Testis (tissue), 3 donors: Measurements from ENCODE around the gene TEX54. TPM values are rescaled to one million over a fixed set of nuclear protein-coding genes. Genes with fewer than 3 reads are reported as not detected.
"Not testable (repeated sequence)": the region's sequence is repeated elsewhere in the genome, so short reads cannot be mapped to it uniquely, and the experiment has no call there.

Experiments
- DNase-seq: peaks from one replicate; pipeline ENCODE4 v3.0.0-alpha.2; 2019
- H3K27ac ChIP-seq, 2 donors: fragments of 200-600 bp; sonication (generic); one replicate each; pipeline ENCODE4 v1.5.1; 2019
- H3K27me3 ChIP-seq: fragments of 200-600 bp; sonication (generic); one replicate; pipeline ENCODE4 v1.5.1; 2019
- H3K36me3 ChIP-seq: fragments of 200-600 bp; sonication (generic); one replicate; pipeline ENCODE4 v1.5.1; 2017; ENCODE audit warnings: low read depth; ENCODE audit errors: missing control alignments
- H3K4me1 ChIP-seq: fragments of 200-600 bp; sonication (generic); one replicate; pipeline ENCODE4 v1.5.1; 2019
- H3K4me3 ChIP-seq, 2 donors: fragments of 200-600 bp; sonication (generic); one replicate each; pipeline ENCODE4 v1.5.1; 2017 to 2019
- H3K9me3 ChIP-seq: fragments of 200-600 bp; sonication (generic); one replicate; pipeline ENCODE4 v1.5.1; 2017
- POLR2A ChIP-seq: fragments of 450-650 bp; IDR thresholded peaks from one replicate; pipeline ENCODE4 v1.6.1; 2017; ENCODE audit warnings: antibody characterized with exemption, mild to moderate bottlenecking, moderate library complexity
- WGBS, 2 donors: methylation state at CpG; one replicate each; pipeline ENCODE4 v1.1.5; 2018; 5-methylcytosine and 5-hydroxymethylcytosine counted together
- intact Hi-C: fragments of 100-400 bp; cut with DNase I; formaldehyde crosslinking; loops from one replicate; pipeline ENCODE4 v1.15.1; 2023; ENCODE audit warnings: low total_unique reads
- polyA plus RNA-seq: library from polyadenylated mRNA; stranded (reverse); fragments of 350-450 nt; fragmentation: Illumina TruSeq; extraction: RNeasy Lipid Tissue Mini Kit (QIAGEN cat#74804); gene quantifications from one replicate; pipeline ENCODE4 v1.2.3, GENCODE V29; 2014; ENCODE audit warnings: low read depth, low replicate concordance; ENCODE audit not compliant: insufficient read depth
- total RNA-seq, 2 donors: library from RNA; depleted of rRNA; stranded (reverse); fragments of >200 nt; gene quantifications; one replicate each; pipeline ENCODE4 v1.2.3, GENCODE V29; 2016
- TF ChIP-seq, protein P1 (sequence below), 3 experiments: fragments of 450-650 bp in 2 of 3; fragments of 200-600 bp in 1 of 3; sonication (generic) in 1 of 3; IDR thresholded peaks; one replicate each; pipeline ENCODE4 v1.5.1; 2016 to 2019; ENCODE audit warnings: antibody characterized with exemption in 3 of 3, mild to moderate bottlenecking in 2 of 3, moderate library complexity in 1 of 3

TEX54 gene
- total and polyA plus RNA-seq, 3 donors from 2014 or later, result 18.4 to 40.7 (median 38.1) TPM

DNA sequence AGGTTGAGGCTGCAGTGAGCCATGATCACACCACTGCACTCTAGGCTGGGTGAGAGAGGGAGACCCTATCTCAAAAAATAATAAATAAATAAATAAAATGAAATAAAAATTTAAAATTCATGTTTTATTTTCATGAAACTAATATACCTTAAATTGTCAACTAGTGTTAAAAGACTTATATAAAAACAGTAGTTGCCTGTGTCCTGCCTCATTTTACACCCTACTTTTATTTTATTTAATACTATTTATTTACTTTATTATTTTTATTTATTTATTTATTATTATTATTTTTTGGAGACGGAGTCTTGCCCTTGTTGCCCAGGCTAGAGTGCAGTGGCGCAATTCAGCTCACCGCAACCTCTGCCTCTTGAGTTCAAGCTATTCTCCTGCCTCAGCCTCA is 11.5 kb upstream of the TEX54 start:
- Histone ChIP-seq H3K9me3 (no peaks in the 10 kb centered on the region), H3K36me3 (no peaks in the 10 kb centered on the region), H3K27me3 (no peaks in the 10 kb centered on the region), H3K4me1 (peaks cover 8% of the 10 kb centered on the region), H3K27ac (no peak overlapping the region), H3K4me3 (no peak overlapping the region)
- 94 to 96% methylated on average over 3 of the region's 3 CpGs for WGBS, 2 donors
- TF ChIP-seq, protein P1, sequence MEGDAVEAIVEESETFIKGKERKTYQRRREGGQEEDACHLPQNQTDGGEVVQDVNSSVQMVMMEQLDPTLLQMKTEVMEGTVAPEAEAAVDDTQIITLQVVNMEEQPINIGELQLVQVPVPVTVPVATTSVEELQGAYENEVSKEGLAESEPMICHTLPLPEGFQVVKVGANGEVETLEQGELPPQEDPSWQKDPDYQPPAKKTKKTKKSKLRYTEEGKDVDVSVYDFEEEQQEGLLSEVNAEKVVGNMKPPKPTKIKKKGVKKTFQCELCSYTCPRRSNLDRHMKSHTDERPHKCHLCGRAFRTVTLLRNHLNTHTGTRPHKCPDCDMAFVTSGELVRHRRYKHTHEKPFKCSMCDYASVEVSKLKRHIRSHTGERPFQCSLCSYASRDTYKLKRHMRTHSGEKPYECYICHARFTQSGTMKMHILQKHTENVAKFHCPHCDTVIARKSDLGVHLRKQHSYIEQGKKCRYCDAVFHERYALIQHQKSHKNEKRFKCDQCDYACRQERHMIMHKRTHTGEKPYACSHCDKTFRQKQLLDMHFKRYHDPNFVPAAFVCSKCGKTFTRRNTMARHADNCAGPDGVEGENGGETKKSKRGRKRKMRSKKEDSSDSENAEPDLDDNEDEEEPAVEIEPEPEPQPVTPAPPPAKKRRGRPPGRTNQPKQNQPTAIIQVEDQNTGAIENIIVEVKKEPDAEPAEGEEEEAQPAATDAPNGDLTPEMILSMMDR (IDR thresholded peaks at IDR 0.05), result no peak
- TF ChIP-seq POLR2A, result no peak
- intact Hi-C loops, result no loop called here
- DNase-seq, result no peak

DNA sequence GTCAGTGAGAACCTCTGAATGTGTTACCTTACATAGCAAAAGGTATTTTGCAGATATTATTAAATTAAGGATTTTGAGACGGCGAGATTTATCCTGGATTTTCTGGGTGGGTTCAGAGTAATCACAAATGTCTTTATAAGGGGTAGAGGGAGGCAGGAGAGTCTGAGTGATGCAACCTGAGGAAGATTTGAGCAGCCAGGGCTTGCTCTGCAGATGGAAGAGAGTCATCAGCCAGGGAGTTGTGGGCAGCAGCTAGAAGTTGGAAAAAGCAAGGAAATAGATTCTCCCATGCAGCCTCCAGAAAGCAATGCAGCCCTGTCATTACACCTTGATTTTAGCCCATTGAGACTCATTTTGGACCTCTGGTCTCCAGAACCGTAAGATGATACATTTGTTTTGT is 10.8 kb upstream of the TEX54 start:
- peaks cover 8% of the 10 kb centered on the region for H3K4me1 ChIP-seq
- no peaks in the 10 kb centered on the region for H3K27me3 ChIP-seq
- intact Hi-C loops, result no loop called here
- no peak for TF ChIP-seq POLR2A
- TF ChIP-seq, protein P1 (IDR thresholded peaks at IDR 0.05), result no peak
- H3K9me3 ChIP-seq, result no peaks in the 10 kb centered on the region
- no peak overlapping the region for H3K4me3 ChIP-seq
- no peaks in the 10 kb centered on the region for H3K36me3 ChIP-seq
- WGBS, 2 donors, result 70 to 74% methylated on average over 3 of the region's 3 CpGs
- no peak for DNase-seq
- no peak overlapping the region for H3K27ac ChIP-seq

DNA sequence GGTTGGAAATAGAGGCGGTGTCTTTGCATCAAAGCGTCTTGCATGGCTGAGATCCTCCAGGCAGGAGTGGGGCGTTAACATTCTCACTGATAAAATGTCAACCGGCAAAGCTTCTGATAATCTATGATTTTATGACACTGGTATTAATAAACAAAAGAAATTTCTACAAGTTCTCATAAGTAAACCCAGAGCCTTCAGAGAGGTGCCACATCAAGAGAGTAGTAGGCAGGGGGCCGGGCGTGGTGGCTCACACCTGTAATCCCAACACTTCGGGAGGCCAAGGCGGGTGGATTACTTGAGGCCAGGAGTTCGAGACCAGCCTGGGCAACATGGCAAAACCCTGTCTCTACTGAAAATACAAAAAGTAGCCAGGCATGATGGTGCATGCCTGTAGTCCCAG is 10.2 kb upstream of the TEX54 start:
- H3K36me3 ChIP-seq, H3K4me1 ChIP-seq, intact Hi-C loops, H3K27me3 ChIP-seq, DNase-seq, H3K9me3 ChIP-seq: not testable (repeated sequence)
- WGBS, 2 donors, result 51 to 62% methylated on average over 9 of the region's 9 CpGs
- H3K4me3 ChIP-seq, result peak overlapping the region in 1 of 2 donors; percentile 90
- H3K27ac ChIP-seq, result peak overlapping the region; percentile 98 to 99

DNA sequence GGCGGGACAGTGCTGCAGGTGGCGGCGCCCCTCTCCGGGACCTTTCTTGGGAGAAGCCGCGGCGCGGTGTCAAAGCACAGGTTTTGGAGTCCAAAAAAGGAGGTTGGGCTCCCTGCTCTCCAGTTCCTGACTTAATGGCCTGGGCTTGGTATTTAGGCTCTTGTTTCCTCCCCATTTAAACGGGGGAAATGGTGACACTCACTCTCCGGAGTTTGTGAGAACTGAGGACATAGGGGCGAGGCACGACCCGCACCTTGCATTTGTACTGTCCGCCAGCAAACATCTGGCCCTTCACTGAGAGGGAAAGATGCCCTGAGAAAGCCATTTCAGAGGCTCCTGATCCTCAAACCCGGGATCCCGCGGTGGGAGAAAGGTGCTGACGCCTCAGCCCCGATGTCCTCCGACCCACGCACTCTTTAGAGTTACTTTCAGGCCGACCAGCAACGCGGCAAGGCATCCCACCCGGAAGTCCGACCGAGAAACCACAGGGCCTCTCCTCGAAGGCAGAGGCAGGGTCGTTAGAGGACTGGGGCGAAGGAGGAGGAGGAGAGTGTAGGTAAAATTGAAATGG is 9.6 kb upstream of the TEX54 start:
- no peak for TF ChIP-seq POLR2A
- TF ChIP-seq, protein P1 (IDR thresholded peaks at IDR 0.05), result no peak

DNA sequence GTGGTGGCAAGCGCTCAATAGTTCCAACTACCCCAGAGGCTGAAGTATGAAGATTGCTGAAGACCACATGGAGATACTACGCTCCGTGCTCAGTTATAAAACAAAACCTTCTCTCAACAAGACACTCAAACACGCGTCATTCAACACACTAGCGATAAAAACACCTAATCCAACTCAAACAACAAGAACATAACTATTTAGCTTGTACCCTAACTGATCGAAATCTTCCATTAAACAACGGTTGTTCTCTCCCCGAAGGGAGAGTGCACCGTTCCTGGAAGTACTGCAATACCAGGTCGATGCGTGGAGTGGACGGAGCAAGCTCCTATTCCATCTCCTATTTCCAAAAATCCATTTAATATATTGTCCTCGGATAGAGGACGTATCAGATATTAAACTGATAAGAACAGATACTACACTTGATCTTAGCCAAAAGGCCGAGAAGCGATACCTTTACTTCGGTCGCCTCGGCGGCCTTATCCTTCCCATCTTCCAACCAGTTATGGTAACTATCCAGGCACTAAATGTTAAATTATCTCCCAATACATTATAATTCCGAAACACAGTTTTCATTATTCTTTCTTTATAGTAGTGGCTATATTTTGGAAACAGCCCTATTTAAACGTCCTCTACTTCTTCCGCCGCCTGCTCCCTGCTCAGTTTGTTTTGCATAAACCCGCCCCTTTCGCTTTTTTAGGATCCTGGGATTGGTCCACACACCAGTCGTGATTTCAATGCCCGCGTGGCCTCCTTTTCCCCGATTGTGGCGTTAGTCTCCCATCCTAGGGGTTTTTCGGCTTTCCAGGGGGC is 8.9 kb upstream of the TEX54 start:
- Histone ChIP-seq H3K27me3 (no peaks in the 10 kb centered on the region), H3K4me1 (peaks cover 8% of the 10 kb centered on the region), H3K36me3 (no peaks in the 10 kb centered on the region), H3K27ac (peak overlapping the region; percentile 98 to 99), H3K4me3 (peak overlapping the region; percentile 75 to 90), H3K9me3 (no peaks in the 10 kb centered on the region)
- intact Hi-C loops, result no loop called here
- WGBS, 2 donors, result 0% methylated on average over 33 of the region's 33 CpGs
- TF ChIP-seq, protein P1 (IDR thresholded peaks at IDR 0.05), result no peak
- TF ChIP-seq POLR2A, result peak; percentile 93
- DNase-seq, result peak; percentile 93

More for the DNA sequence above, 9.6 kb upstream of the TEX54 start:
- Histone ChIP-seq H3K27me3 (no peaks in the 10 kb centered on the region), H3K4me3 (peak overlapping the region; percentile 55 to 90), H3K27ac (peak overlapping the region; percentile 98 to 99), H3K36me3 (no peaks in the 10 kb centered on the region), H3K4me1 (peaks cover 8% of the 10 kb centered on the region), H3K9me3 (no peaks in the 10 kb centered on the region)
- peak; percentile 48 for DNase-seq
- intact Hi-C loops, result no loop called here
- 4 to 6% methylated on average over 30 of the region's 30 CpGs for WGBS, 2 donors

DNA sequence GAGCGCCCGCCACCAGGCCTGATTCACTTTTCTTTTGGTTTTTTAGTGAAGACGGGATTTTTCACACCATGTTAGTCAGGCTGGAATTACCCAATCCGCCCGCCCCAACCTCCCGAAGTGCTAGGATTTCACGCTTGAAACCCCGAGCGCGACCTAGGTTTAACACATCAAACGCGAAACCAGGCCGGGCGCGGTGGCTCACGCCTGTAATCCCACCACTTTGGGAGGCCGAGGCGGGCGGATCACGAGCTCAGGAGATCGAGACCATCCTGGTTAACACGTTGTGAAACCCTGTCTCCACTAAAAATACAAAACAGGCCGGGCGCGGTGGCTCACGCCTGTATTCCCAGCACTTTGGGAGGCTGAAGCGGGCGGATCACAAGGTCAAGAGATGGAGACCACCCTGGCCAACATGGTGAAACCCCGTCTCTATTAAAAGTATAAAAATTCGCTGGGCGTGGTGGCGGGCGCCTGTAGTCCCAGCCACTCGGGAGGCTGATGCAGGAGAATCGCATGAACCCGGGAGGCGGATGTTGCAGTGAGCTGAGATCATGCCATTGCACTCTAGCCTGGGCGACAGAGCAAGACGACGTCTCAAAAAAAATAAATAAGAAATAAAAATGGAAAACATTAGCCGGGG is 8.2 kb upstream of the TEX54 start:
- peak overlapping the region; percentile 98 to 99 for H3K27ac ChIP-seq
- H3K4me1 ChIP-seq, intact Hi-C loops, H3K9me3 ChIP-seq, H3K27me3 ChIP-seq, H3K36me3 ChIP-seq: not testable (repeated sequence)
- 0 to 1% methylated on average over 40 to 41 of the region's 41 CpGs for WGBS, 2 donors
- peak; percentile 75 for DNase-seq
- H3K4me3 ChIP-seq, result peak overlapping the region; percentile 75 to 90
